ENCODE measurements around the gene TOM1L2. TPM values are rescaled to one million over a fixed set of nuclear protein-coding genes. Genes with fewer than 3 reads are reported as not detected.

Gene TOM1L2
- total and polyA plus RNA-seq, 12 donors, result 29.6 to 437 (median 67.7) TPM

- H3K4me3 ChIP-seq, result no peak overlapping the region
- no peaks in the 10 kb centered on the region for H3K36me3 ChIP-seq (replicated peaks in 1 of 2)
- 61 to 94% (median 78%) methylated on average over 4 to 5 of the region's 5 CpGs for WGBS, 4 donors
- H3K27ac ChIP-seq, result peak overlapping the region in 1 of 5 donors; percentile 2
- intact Hi-C loops (cut with DNase I), result no loop called here
- H3K27me3 ChIP-seq, result no peaks in the 10 kb centered on the region
- H3K9me3 ChIP-seq (replicated peaks in 1 of 3), result no peaks in the 10 kb centered on the region
- DNase-seq, result no peak
- TF ChIP-seq POLR2A (IDR thresholded peaks at IDR 0.05), result no peak
- no peak for TF ChIP-seq CTCF (IDR thresholded peaks at IDR 0.05)
- no peaks in the 10 kb centered on the region for H3K4me1 ChIP-seq (replicated peaks in 1 of 2)
Observed at GRCh38 chr17:18008496-18009268, 36.5 kb upstream of the TOM1L2 start.

GRCh38 chr17:18006495-18007239 lies 34.5 kb upstream of the TOM1L2 start:
- no peaks in the 10 kb centered on the region for H3K9me3 ChIP-seq (replicated peaks in 1 of 3)
- 83 to 94% (median 87%) methylated on average over 16 to 31 of the region's 31 CpGs for WGBS, 4 donors
- H3K4me1 ChIP-seq (replicated peaks in 1 of 2), result no peaks in the 10 kb centered on the region
- H3K4me3 ChIP-seq, result no peak overlapping the region
- H3K36me3 ChIP-seq (replicated peaks in 1 of 2), result no peaks in the 10 kb centered on the region
- intact Hi-C loops (cut with DNase I), result no loop called here
- no peaks in the 10 kb centered on the region for H3K27me3 ChIP-seq
- TF ChIP-seq CTCF (IDR thresholded peaks at IDR 0.05) (no peak), POLR2A (IDR thresholded peaks at IDR 0.05) (no peak)
- no peak for DNase-seq
- no peak overlapping the region for H3K27ac ChIP-seq

- no peak for DNase-seq
- TF ChIP-seq POLR2A (IDR thresholded peaks at IDR 0.05) (no peak), CTCF (IDR thresholded peaks at IDR 0.05) (no peak)
- Histone ChIP-seq H3K4me3 (no peak overlapping the region), H3K27me3 (no peaks in the 10 kb centered on the region), H3K4me1 (replicated peaks in 1 of 2) (no peaks in the 10 kb centered on the region), H3K36me3 (replicated peaks in 1 of 2) (no peaks in the 10 kb centered on the region), H3K9me3 (replicated peaks in 1 of 3) (no peaks in the 10 kb centered on the region), H3K27ac (no peak overlapping the region)
- intact Hi-C loops (cut with DNase I), result no loop called here
- 88 to 93% (median 89%) methylated on average over 1 to 3 of the region's 3 CpGs for WGBS, 4 donors
Observed at GRCh38 chr17:18005496-18005895, 33.3 kb upstream of the TOM1L2 start.

DNA sequence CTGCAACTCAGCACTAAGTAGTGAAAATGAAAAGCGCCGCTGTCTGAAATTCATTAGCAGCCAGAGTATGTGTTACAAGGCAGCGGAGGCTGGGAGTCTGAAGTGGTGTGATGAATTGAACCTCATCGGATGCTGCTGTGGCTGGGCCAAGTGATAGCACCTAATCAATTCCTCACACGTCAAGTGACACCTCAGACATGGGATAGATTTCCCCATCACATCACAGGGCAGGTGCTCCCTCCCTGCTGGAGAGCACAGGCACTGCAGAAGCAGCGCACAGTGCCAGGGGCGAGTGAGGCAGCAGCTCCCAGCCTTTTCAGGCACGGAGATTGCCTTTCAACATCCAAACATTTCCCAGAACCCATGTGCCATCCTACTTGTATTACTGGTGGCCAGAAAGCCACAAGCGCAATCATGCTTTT lies 32.7 kb upstream of the TOM1L2 start:
- WGBS, 4 donors, result 78 to 94% (median 92%) methylated on average over 8 to 9 of the region's 9 CpGs
- H3K27ac ChIP-seq, result no peak overlapping the region
- H3K9me3 ChIP-seq (replicated peaks in 1 of 3), result no peaks in the 10 kb centered on the region
- TF ChIP-seq CTCF (IDR thresholded peaks at IDR 0.05) (peak in 1 of 6 experiments; percentile 5), POLR2A (IDR thresholded peaks at IDR 0.05) (no peak)
- no peak overlapping the region for H3K4me3 ChIP-seq
- no peaks in the 10 kb centered on the region for H3K4me1 ChIP-seq (replicated peaks in 1 of 2)
- no peak for DNase-seq
- intact Hi-C loops (cut with DNase I), result no loop called here
- no peaks in the 10 kb centered on the region for H3K36me3 ChIP-seq (replicated peaks in 1 of 2)
- H3K27me3 ChIP-seq, result no peaks in the 10 kb centered on the region

Measured in adrenal gland (tissue), 12 donors.